ENCODE data around the gene HJV. TPM values are rescaled to one million over a fixed set of nuclear protein-coding genes. Genes with fewer than 3 reads are reported as not detected.

HJV gene
- total and polyA plus RNA-seq, 2 experiments from 2014 or later: 3.0 to 5.7 TPM

DNA sequence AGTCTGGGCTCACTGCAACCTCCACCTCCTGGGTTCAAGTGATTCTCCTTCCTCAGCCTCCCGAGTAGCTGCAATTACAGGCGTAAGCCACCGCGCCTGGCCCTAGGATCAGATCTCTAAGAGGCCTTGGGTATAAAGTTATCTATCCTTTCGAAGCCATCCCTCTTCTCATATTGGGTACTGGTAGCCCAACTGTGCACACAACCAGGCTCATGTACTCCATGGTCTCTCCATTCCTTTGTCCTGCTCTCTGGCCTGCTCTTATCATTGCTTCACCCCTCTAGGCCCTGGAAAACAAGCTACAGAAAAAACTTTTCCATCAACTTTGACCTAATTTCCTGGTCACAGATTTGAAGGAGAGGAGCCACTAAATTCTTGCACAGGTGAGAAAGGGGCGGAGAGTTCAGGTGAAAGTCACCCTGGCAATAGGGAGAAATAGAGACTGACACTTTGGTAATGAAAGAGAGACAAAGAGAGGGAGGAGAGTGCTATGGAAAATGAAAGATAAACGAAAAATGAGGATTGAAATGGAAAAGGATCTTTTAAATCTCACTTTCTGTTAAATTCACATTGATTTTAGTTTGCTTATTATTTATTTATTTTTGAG lies 31.2 kb downstream of the HJV start:
- WGBS (ENCODE audit: low lambda C conversion rate, missing lambda C conversion rate): 85% methylated on average over 7 of the region's 7 CpGs
- no peak overlapping the region for H2AFZ ChIP-seq
- no peaks in the 10 kb centered on the region for H3K27me3 ChIP-seq
- H3K4me1 ChIP-seq (ENCODE audit: insufficient read depth): peaks cover 14% of the 10 kb centered on the region
- H3K9me3 ChIP-seq (ENCODE audit: low read depth): no peaks in the 10 kb centered on the region
- H4K20me1 ChIP-seq (ENCODE audit: insufficient read depth, poor library complexity, severe bottlenecking): peaks cover 29% of the 10 kb centered on the region
- H3K27ac ChIP-seq: peak overlapping the region; percentile 31
- no peaks in the 10 kb centered on the region for H3K9me2 ChIP-seq (replicated peaks; ENCODE audit: insufficient read depth)
- H3K36me3 ChIP-seq (replicated peaks; ENCODE audit: insufficient read depth, low read depth): peaks cover 6% of the 10 kb centered on the region
- H3K79me2 ChIP-seq: peaks cover 27% of the 10 kb centered on the region
- DNase-seq (ENCODE audit: low spot score): no peak
- no peak overlapping the region for H3K4me3 ChIP-seq
- TF ChIP-seq, protein P1, sequence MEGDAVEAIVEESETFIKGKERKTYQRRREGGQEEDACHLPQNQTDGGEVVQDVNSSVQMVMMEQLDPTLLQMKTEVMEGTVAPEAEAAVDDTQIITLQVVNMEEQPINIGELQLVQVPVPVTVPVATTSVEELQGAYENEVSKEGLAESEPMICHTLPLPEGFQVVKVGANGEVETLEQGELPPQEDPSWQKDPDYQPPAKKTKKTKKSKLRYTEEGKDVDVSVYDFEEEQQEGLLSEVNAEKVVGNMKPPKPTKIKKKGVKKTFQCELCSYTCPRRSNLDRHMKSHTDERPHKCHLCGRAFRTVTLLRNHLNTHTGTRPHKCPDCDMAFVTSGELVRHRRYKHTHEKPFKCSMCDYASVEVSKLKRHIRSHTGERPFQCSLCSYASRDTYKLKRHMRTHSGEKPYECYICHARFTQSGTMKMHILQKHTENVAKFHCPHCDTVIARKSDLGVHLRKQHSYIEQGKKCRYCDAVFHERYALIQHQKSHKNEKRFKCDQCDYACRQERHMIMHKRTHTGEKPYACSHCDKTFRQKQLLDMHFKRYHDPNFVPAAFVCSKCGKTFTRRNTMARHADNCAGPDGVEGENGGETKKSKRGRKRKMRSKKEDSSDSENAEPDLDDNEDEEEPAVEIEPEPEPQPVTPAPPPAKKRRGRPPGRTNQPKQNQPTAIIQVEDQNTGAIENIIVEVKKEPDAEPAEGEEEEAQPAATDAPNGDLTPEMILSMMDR (IDR thresholded peaks at IDR 0.05; ENCODE audit: poor library complexity): no peak
- TF ChIP-seq EZH2 (IDR thresholded peaks at IDR 0.05; ENCODE audit: borderline replicate concordance) (no peak), EZH2phosphoT487 (IDR thresholded peaks at IDR 0.05; ENCODE audit: low read depth, severe bottlenecking, unreplicated experiment) (no peak)
- H3K4me2 ChIP-seq: no peak overlapping the region

DNA sequence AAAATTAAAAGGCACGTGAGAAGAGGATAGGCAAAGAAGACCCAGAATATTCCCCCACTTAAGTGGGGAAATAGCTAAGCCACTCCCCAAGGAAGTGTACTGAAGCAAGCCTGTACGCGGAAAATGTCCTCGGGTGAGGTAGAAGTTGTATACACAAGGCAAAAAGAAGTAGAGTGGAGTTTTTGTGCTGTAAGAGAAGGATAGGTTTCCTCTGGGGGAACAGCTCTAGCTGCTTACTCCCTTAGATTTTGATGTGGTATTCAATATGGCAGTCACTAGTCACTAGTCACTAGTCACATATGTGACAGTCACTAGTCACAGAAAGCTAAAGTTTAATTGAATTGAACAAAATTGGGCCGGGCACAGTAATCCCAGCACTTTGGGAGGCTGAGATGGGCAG lies 32.8 kb downstream of the HJV start:
- H3K9me3 ChIP-seq (ENCODE audit: low read depth): no peaks in the 10 kb centered on the region
- H3K4me1 ChIP-seq (ENCODE audit: insufficient read depth): peaks cover 14% of the 10 kb centered on the region
- H3K9me2 ChIP-seq (replicated peaks; ENCODE audit: insufficient read depth): no peaks in the 10 kb centered on the region
- H3K27me3 ChIP-seq: no peaks in the 10 kb centered on the region
- peaks cover 13% of the 10 kb centered on the region for H4K20me1 ChIP-seq (ENCODE audit: insufficient read depth, poor library complexity, severe bottlenecking)
- no peak for DNase-seq (ENCODE audit: low spot score)
- peaks cover 6% of the 10 kb centered on the region for H3K36me3 ChIP-seq (replicated peaks; ENCODE audit: insufficient read depth, low read depth)
- TF ChIP-seq EZH2 (IDR thresholded peaks at IDR 0.05; ENCODE audit: borderline replicate concordance) (no peak), EZH2phosphoT487 (IDR thresholded peaks at IDR 0.05; ENCODE audit: low read depth, severe bottlenecking, unreplicated experiment) (no peak)
- TF ChIP-seq, protein P1 (IDR thresholded peaks at IDR 0.05; ENCODE audit: poor library complexity): no peak
- no peak overlapping the region for H3K4me3 ChIP-seq
- no peak overlapping the region for H2AFZ ChIP-seq
- 78% methylated on average over 5 of the region's 5 CpGs for WGBS (ENCODE audit: low lambda C conversion rate, missing lambda C conversion rate)
- H3K79me2 ChIP-seq: peaks cover 12% of the 10 kb centered on the region
- H3K4me2 ChIP-seq: no peak overlapping the region
- H3K27ac ChIP-seq: no peak overlapping the region

DNA sequence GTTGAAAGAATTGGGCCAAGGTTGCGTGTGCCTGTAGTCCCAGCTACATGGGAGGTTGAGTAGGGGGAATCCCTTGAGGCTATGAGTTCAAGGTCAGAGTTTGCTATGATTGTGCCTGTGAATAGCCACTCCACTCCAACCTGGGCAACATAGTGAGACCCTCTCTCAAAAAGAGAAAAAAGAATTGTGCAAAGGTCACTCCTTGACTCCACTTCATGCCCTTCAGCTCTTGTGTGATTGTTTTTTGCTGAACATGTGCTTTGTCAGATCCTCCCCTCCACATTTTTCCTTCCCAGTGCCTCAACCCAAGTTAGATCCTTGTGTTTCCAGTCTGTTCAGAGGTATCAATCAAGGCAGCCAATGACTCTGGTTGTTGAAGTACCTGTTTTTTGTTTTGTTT lies 33.6 kb downstream of the HJV start:
- no peak for DNase-seq (ENCODE audit: low spot score)
- Histone ChIP-seq H3K36me3 (replicated peaks; ENCODE audit: insufficient read depth, low read depth) (peaks cover 2% of the 10 kb centered on the region), H3K27ac (no peak overlapping the region), H3K9me2 (replicated peaks; ENCODE audit: insufficient read depth) (no peaks in the 10 kb centered on the region), H2AFZ (no peak overlapping the region), H3K27me3 (no peaks in the 10 kb centered on the region), H3K4me2 (no peak overlapping the region), H3K4me3 (no peak overlapping the region), H4K20me1 (ENCODE audit: insufficient read depth, poor library complexity, severe bottlenecking) (peaks cover 5% of the 10 kb centered on the region), H3K79me2 (peaks cover 3% of the 10 kb centered on the region), H3K4me1 (ENCODE audit: insufficient read depth) (peaks cover 7% of the 10 kb centered on the region), H3K9me3 (ENCODE audit: low read depth) (no peaks in the 10 kb centered on the region)
- WGBS (ENCODE audit: low lambda C conversion rate, missing lambda C conversion rate): 100% methylated on average over 1 of the region's 1 CpG
- TF ChIP-seq EZH2phosphoT487 (IDR thresholded peaks at IDR 0.05; ENCODE audit: low read depth, severe bottlenecking, unreplicated experiment) (no peak), EZH2 (IDR thresholded peaks at IDR 0.05; ENCODE audit: borderline replicate concordance) (no peak)
- TF ChIP-seq, protein P1 (IDR thresholded peaks at IDR 0.05; ENCODE audit: poor library complexity): no peak

Measured in hepatocyte (in vitro differentiated cells).